GM18517 (cell line): ENCODE results near the gene RANBP3.
"Not testable (repeated sequence)": the region's sequence is repeated elsewhere in the genome, so short reads cannot be mapped to it uniquely, and the experiment has no call there.

Experiments
- ATAC-seq: cut with Tn5 transposase; IDR thresholded peaks from one replicate; pipeline ENCODE4 v1.9.1; 2021; ENCODE audit warnings: mild to moderate bottlenecking, moderate library complexity; ENCODE audit not compliant: unreplicated experiment

RANBP3 gene

GRCh38 chr19:5977785-5978605 is at the start of gene RANBP3:
Gene RANBP3, minus strand, starts transcription at chr19:5978140. Its CDS starts 58 bp downstream, at chr19:5978082.
- ATAC-seq = peak; percentile 84

- ATAC-seq = no peak
These were observed 48.7 kb upstream of the RANBP3 start for GRCh38 chr19:6026390-6027227.

GRCh38 chr19:6024756-6025155 is 46.8 kb upstream of the RANBP3 start:
- ATAC-seq = not testable (repeated sequence)

- no peak for ATAC-seq
These were observed 46.0 kb upstream of the RANBP3 start for GRCh38 chr19:6023936-6024335.

- ATAC-seq = no peak
These were observed 45.2 kb upstream of the RANBP3 start for GRCh38 chr19:6023085-6023682.

GRCh38 chr19:6022570-6023064 is 44.7 kb upstream of the RANBP3 start:
- no peak for ATAC-seq

GRCh38 chr19:6021878-6022569 is 44.1 kb upstream of the RANBP3 start:
- no peak for ATAC-seq

GRCh38 chr19:6020972-6021805 is 43.2 kb upstream of the RANBP3 start:
- ATAC-seq = no peak

- ATAC-seq = no peak
These were observed 42.4 kb upstream of the RANBP3 start for GRCh38 chr19:6020166-6020882.

GRCh38 chr19:6018786-6019185 is 40.8 kb upstream of the RANBP3 start:
- ATAC-seq = no peak

- ATAC-seq = no peak
These were observed 39.6 kb upstream of the RANBP3 start for GRCh38 chr19:6017576-6017975.

GRCh38 chr19:6015841-6016545 is 38.1 kb upstream of the RANBP3 start:
- no peak for ATAC-seq

- ATAC-seq = no peak
These were observed 36.7 kb upstream of the RANBP3 start for GRCh38 chr19:6014551-6015135.

GRCh38 chr19:6012426-6013170 is 34.7 kb upstream of the RANBP3 start:
- no peak for ATAC-seq

GRCh38 chr19:6011794-6012193 is 33.9 kb upstream of the RANBP3 start:
- no peak for ATAC-seq

- ATAC-seq = no peak
These were observed 33.3 kb upstream of the RANBP3 start for GRCh38 chr19:6011206-6011605.

- no peak for ATAC-seq
These were observed 32.2 kb upstream of the RANBP3 start for GRCh38 chr19:6010107-6010506.

- no peak for ATAC-seq
These were observed 29.9 kb upstream of the RANBP3 start for GRCh38 chr19:6007866-6008265.
